GM13977 (cell line): ENCODE data around the gene CHN1.

Experiments used
- DNase-seq: peaks from one replicate; pipeline ENCODE4 v3.0.0; 2012; ENCODE audit warnings: low spot score
- CTCF ChIP-seq: IDR thresholded peaks from 2 replicates; pipeline ENCODE4 v1.5.1; 2012; ENCODE audit warnings: mild to moderate bottlenecking, control low read depth; ENCODE audit not compliant: insufficient read depth; ENCODE audit errors: extremely low read depth, missing control alignments
- in situ Hi-C: fragments of 300-500 bp; cut with MboI; formaldehyde crosslinking; loops from one replicate; pipeline ENCODE4 v1.12.0; 2022; ENCODE audit warnings: low sequenced_read_pairs, low pct_unique_long_range_greater_than_20kb, mixed read lengths, inconsistent platforms; ENCODE audit not compliant: unreplicated experiment

CHN1 gene

DNA sequence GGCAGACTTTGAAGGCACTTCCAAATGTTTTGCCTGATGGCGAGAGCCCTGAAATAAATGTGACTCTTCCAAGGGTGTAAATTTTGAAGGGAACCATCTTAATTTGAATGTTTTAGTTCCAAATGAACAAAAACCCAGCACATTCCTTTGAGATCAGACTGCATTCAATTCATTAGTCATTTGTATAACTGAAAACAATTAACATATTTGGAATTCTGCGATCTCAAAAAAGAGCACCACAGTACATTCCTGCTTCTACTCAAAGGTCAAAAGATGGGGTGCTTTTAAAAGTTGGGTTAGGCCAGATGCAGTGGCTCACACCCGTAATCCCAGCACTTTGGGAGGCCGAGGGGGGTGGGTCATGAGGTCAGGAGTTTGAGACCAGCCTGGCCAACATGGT lies 202.7 kb downstream of the CHN1 start:
- DNase-seq = no peak
- no peak for TF ChIP-seq CTCF
- in situ Hi-C loops = no loop called here

GRCh38 chr2:174800436-174801205 lies 204.6 kb downstream of the CHN1 start:
- in situ Hi-C loops = no loop called here
- DNase-seq = no peak
- TF ChIP-seq CTCF = no peak

DNA sequence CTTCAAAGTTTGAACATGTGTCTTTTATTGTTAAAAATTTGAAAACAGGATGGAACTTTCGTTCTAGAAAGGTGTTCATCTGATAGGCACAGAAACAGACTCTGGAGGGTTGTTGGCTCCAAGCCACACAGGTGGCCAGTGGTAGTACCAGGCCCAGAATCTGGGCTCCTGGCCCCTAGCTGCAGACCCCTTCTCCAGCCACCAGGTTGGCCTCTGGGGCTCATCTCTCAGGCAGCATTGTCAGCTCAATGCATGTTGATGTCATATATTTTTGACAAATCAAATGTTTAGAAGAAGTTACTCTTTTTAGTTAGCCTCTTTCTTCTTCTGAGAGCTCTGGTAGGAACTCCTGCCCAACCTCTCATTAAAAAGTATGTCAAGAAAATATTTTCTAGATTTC lies 206.4 kb downstream of the CHN1 start:
- no peak for TF ChIP-seq CTCF
- in situ Hi-C loops = no loop called here
- no peak for DNase-seq

- no peak for DNase-seq
- no peak for TF ChIP-seq CTCF
- in situ Hi-C loops = no loop called here
Measured at GRCh38 chr2:174797781-174798276, 207.4 kb downstream of the CHN1 start.

DNA sequence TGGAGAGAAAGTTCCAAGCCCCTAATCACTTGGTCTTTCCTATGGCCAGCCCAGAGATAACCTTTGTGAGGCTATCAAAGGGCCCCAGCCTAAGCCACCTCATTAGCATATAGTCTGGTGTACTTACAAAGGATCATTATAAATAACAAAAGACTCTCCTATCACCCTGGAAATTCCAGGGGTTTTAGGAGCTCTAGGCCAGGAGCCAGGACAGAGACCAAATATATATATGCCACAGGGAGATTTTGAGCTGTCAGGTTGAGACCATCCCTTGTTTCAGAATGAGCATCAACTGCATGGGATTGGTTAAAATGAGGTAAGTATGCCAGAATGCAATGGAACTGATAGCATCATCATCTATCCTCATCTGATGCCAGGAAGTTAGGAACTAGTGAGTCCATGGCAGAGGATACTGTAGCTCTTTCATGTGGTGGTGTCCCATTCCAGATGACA lies 208.8 kb downstream of the CHN1 start:
- in situ Hi-C loops = no loop called here
- TF ChIP-seq CTCF = no peak
- no peak for DNase-seq

- DNase-seq = no peak
- in situ Hi-C loops = no loop called here
- TF ChIP-seq CTCF = no peak
Measured at GRCh38 chr2:174794851-174795374, 210.3 kb downstream of the CHN1 start.
